HG03457 (cell line): ENCODE data around the gene IGDCC3.

Experiments used
- ATAC-seq: cut with Tn5 transposase; IDR thresholded peaks from one replicate; pipeline ENCODE4 v1.9.1; 2021; ENCODE audit warnings: moderate number of reproducible peaks; ENCODE audit not compliant: unreplicated experiment

IGDCC3 gene

DNA sequence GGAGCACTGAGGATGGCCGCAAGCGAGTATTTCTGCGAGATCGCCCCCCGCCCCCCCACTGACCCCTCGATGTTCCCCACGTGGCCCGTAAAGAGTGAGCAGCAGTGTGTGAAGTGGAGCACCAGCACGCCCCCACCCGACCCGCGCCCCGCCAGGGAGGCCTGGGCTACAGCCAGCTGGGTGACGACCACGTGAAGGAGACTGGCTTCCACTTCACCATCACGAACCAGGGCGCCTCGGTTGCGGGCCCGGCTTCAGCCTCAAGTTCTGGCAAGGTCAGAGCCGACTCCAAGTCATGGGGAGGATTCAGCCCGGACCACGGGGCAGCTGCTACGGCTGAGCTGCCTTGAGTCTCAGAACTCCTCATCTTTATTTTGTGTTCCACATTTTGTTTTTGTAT lies 75.7 kb downstream of the IGDCC3 start:
- no peak for ATAC-seq

DNA sequence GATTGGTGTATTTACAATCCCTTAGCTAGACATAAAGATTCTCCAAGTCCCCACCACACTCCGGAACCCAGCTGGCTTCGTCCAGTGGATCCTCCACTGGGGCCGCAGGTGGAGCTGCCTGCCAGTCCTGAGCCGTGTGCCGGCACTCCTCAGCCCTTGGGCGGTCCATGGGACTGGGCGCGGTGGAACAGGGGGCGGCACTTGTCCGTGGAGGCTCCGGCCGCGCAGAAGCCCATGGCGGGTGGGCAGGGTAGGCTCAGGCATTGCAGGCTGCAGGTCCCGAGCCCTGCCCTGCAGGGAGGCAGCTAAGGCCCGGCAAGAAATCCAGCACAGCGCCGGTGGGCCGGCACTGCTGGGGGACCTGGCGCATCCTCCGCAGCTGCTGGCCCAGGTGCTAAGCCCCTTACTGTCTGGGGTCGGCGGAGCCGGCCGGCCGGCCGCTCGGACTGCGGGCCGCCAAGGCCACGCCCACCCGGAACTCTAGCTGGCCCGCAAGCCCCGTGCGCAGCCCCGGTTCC lies 76.8 kb downstream of the IGDCC3 start:
- ATAC-seq: no peak

DNA sequence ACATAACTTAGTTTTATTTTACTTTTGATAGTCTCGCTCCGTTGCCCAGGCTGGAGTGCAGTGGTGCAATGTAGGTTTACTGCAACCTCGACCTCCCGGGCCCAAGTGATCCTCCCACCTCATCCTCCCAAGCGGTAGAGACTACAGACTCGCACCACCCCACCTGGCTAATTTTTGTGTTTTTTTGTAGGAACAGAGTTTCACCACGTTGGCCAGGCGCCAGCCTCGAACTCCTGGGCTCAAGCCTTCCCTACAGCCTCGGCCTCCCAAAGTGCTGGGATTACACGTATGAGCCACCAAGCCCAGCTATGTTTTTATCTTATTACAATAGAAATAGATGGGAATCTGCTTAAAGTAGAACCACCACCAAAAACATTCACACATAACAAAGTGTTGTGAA lies 79.1 kb downstream of the IGDCC3 start:
- ATAC-seq: no peak

DNA sequence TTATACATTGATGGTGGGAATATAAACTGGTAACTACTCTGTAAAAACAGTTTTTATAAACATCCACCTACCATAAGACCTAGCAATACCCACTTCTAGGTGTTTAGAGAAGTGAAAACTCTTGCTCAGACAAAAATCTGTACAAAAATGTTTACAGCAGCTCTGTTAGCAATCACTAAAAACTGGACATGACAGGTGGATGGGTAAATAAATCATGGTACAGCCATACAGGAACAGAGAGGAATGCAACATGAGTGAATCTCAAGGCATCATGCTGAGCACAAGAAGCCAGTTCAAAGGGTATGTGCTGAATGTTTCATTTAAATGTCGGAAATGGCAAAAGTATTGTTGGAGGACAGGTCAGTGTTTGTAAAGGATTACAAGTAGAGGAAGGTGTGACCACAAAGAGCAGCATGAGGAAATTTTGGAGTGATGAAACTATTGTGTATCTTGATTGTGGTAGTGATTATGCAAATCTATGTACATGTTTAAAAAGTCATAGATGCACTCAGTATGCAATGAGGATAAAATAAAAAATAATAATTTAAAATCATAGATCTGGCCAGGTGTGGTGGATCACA lies 84.8 kb downstream of the IGDCC3 start:
- no peak for ATAC-seq

DNA sequence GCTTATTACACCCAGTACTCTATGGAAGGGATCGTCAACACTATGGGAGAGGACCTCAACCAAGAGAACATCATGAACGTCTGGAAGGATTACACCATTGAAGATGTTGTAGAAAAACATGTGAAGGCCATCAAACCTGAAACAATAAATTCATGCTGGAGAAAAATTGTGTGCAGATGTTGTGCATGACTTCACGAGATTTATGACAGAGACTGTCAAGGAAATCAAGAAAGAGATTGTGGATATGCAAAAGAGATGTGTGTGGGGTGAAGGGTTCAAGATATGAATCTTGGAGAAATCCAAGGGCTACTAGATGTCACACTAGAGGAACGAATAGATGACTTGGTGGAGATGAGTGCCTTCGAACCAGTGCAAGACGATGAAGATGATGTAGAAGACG lies 87.6 kb downstream of the IGDCC3 start:
- ATAC-seq: no peak

DNA sequence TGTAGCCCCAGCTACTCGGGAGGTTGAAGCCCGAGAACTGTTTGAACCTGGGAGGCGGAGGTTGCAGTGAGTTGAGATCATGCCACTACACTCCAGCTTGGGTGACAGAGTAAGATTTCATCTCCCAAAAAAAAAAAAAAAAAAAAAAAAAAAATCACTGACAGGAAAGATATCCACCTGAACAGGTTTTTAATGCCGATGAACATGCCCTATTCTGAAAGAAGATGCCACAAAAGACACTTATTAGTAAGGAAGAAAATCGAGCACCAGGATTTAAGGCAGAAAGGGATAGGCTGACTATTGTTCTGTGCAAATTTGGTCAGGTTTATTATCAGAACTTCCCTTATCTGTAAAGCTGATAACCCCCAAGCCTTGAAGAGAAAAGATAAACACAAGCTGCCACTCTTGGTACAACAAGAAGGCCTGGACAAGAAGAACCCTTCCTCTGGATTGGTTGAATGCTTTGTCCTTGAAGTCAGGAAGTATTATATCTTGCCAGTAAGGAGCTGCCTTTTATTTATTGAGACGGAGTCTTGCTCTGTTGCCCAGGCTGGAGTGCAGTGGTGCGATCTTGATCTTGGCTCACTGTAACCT lies 88.4 kb downstream of the IGDCC3 start:
- ATAC-seq: no peak

DNA sequence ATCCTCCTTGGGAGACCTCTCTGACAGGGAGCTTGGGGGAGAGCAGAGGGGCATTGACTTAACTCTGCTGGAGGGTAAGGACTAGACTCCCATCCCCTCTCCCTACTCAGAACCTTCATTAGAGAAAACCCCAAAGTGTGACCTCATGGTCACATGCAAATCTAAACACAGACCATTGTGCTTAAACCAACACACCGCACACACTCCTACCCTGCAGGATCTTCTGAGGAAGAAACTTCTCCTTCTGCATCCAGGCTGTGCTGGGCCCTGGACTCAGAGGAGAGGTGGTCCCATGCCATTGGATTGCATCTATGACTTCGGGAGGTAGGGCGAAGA lies 90.3 kb downstream of the IGDCC3 start:
- no peak for ATAC-seq

DNA sequence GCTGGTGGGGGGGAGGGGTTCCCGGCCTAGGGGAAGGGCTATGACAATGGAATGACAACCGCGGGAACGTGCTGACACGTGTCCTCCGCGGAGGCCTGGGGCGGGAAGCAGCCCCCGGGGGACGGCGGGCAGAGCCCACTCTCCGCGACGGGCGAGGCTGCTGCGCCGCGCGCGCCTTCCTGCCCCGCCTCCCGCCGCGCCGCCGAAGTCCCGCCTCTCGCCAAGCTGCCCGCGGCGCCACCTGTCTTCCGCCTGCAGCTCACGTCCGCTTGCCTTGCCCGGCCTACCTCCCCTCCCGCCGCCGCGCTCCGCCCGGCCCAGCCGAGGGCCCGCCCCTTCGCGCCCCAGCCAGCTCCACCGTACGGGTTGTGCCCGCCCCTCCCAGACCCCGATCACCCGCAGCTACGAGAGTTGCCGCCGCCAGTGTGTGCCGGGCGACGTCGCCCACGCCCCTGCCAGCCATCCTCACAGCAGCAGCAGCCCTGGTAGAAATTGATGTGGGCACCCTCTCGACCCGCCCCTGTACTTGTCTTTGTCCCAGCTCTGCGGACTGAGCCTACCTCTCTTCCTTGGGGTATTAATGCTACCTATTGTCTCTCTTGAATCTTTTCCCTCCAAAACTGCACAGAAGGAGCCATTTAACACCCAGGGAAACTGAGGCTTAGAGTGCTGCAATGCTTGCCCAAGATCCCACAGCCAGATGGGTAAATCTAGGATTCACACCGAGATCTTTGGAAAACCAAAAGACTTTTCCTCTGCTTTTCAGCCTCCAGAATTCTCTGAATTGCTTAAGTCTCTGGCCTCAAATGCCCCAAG lies 90.9 kb downstream of the IGDCC3 start, which contains the start of gene PARP16:
TSS of gene PARP16 (minus strand) at position 180 of the 816 bp plus-strand sequence. CDS start 457 bp downstream, outside the sequence.
- peak; percentile 67 for ATAC-seq

DNA sequence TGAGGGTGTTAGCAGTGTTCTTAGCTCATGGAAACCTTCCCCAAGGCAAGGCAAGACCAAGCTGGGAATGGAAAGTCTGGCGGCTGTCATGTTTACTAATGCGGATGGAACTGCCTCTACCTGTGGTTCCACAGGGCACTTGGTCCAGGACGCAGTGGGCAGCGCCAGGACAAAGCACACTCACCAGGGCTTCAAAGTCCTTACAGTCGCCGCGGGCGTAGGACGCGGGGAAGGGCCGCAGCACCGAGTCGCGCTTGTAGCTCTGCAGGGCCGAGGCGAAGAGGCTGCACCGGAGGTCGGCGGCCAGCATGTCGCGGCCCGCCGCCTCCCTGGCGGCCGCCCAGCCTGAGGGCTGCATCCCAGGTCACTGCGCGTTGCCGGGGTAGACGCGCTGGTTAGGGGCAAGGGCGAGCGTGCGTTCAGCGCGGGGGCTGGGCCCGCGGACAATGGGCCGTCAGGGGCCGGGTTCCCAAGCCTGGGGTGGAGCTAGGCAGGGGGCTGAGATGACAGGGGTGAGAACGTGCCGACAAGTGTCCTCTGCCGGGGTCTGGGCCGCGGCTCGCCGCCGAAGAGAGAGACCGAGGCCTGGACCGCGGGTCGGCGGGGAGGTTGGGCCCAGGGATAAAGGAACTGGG lies 91.6 kb downstream of the IGDCC3 start:
- peak; percentile 28 for ATAC-seq

DNA sequence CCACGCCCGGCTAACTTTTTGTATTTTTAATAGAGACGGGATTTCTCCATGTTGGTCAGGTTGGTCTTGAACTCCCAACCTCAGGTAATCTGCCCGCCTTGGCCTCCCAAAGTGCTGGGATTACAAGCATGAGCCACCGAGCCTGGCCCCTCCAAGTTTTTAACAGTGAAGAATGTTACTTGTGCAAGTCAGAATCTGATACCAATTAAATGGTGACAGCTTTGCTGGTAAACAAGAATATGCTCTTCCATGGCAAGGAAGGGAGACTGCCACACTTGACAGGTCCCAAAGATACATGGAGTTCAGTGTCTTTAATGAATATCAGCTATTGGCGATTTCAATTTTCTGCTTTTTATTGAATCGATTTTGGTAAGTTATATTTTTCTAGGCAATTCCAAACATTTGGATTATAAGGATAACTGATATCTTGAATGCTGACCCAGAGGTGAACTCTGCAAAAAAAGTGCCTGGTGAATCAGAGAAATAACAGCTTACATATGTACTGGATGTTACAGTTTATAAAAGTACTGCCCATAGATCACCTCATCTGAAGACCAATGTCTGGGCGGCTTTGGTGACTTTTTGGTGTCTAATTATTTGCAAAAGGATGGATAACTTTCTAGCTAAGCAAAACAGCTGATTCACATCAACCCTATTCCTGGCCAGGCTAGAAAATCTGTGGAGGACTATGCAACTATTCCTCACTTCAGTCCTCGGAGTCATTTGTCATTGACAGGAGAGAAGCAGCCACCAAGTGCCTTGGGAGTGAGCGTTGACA lies 92.3 kb downstream of the IGDCC3 start:
- ATAC-seq: no peak

DNA sequence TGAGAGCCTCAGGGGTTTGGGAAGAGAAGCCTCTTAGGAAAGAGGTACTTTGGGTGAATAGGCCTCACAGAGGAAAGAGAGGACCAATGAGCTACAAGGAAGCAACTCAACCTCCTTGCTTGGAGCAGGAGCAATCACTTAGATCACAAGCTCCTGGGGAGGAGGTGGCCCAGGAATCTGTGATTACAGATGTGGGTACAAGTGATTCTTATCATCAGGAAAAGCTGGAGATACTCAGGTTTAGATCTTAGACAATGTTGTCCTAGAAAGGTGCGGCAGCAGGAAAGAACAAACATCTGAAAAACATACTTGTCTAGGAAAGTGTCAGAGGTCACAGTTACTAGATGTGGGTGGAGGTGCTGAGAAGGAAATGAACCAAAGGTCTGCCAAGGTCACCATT lies 99.3 kb downstream of the IGDCC3 start:
- ATAC-seq: no peak
